Fibroblast of lung (primary cell): ENCODE measurements around the gene HECW1. TPM values are rescaled to one million over a fixed set of nuclear protein-coding genes. Genes with fewer than 3 reads are reported as not detected.

Experiments
- DNase-seq, 2 donors: peaks; one replicate each; pipeline versions ENCODE4 v3.0.0 to v3.0.0-alpha.2; 2010; ENCODE audit warnings: low read depth in 2 of 2
- H2AFZ ChIP-seq: 2 replicates; pipeline ENCODE4 v1.5.1; 2012; ENCODE audit warnings: low read length, control low read depth, inconsistent platforms
- H3K27ac ChIP-seq: 2 replicates; pipeline ENCODE4 v1.5.1; 2011; ENCODE audit warnings: low read length, control low read depth; ENCODE audit not compliant: insufficient read depth
- H3K27me3 ChIP-seq: 2 replicates; pipeline ENCODE4 v1.5.1; 2011; ENCODE audit warnings: mild to moderate bottlenecking, low read length; ENCODE audit not compliant: control insufficient read depth, insufficient read depth
- H3K36me3 ChIP-seq: 2 replicates; pipeline ENCODE4 v1.5.1; 2011; ENCODE audit warnings: low read length; ENCODE audit not compliant: control insufficient read depth, insufficient read depth
- H3K4me1 ChIP-seq: 2 replicates; pipeline ENCODE4 v1.5.1; 2011; ENCODE audit warnings: low read length; ENCODE audit not compliant: control insufficient read depth, insufficient read depth; ENCODE audit errors: extremely low read depth
- H3K4me2 ChIP-seq: 2 replicates; pipeline ENCODE4 v1.5.1; 2011; ENCODE audit warnings: low read length, control low read depth; ENCODE audit not compliant: insufficient read depth; ENCODE audit errors: extremely low read depth
- H3K4me3 ChIP-seq, 4 experiments: fragments of 200-600 bp in 1 of 4; sonication (generic) in 1 of 4; replicated peaks in 1 of 4; 2 replicates each; pipeline ENCODE4 v1.5.1; 2011 to 2016; ENCODE audit warnings: low read length in 4 of 4, low read depth in 3 of 4, mild to moderate bottlenecking in 3 of 4, control low read depth in 2 of 4, inconsistent platforms in 1 of 4, mixed read lengths in 1 of 4; ENCODE audit not compliant: insufficient read depth in 1 of 4; ENCODE audit errors: control extremely low read depth in 1 of 4
- H3K79me2 ChIP-seq: 2 replicates; pipeline ENCODE4 v1.5.1; 2012; ENCODE audit warnings: mild to moderate bottlenecking, low read length, inconsistent platforms; ENCODE audit not compliant: control insufficient read depth, insufficient read depth
- H3K9ac ChIP-seq: 2 replicates; pipeline ENCODE4 v1.5.1; 2011; ENCODE audit warnings: mild to moderate bottlenecking, low read length, control low read depth; ENCODE audit not compliant: insufficient read depth
- H3K9me3 ChIP-seq: 2 replicates; pipeline ENCODE4 v1.5.1; 2012; ENCODE audit warnings: low read depth, low read length; ENCODE audit not compliant: control insufficient read depth, insufficient read depth
- H4K20me1 ChIP-seq: 2 replicates; pipeline ENCODE4 v1.5.1; 2011; ENCODE audit warnings: low read length; ENCODE audit not compliant: control insufficient read depth, insufficient read depth; ENCODE audit errors: extremely low read depth
- CTCF ChIP-seq, 2 donors: IDR thresholded peaks in 1 of 2; conservative IDR thresholded peaks in 1 of 2; 1 replicate in 1 of 2; 2 replicates in 1 of 2; pipeline ENCODE4 v1.5.1; 2011 to 2012; ENCODE audit warnings: low read length in 2 of 2, control low read depth in 1 of 2, inconsistent platforms in 1 of 2, low read depth in 1 of 2, mild to moderate bottlenecking in 1 of 2
- EZH2 ChIP-seq: IDR thresholded peaks from 2 replicates; pipeline ENCODE4 v1.5.1; 2012; ENCODE audit warnings: low read length, control low read depth, mild to moderate bottlenecking; ENCODE audit errors: missing control alignments
- polyA plus RNA-seq, 2 donors: library from polyadenylated mRNA; depleted of rRNA in 1 of 2; stranded (reverse) in 1 of 2; unstranded in 1 of 2; fragments of >200 nt; gene quantifications; 2 replicates each; pipeline ENCODE4 v1.2.1, GENCODE V29; 2011 to 2012; ENCODE audit warnings: missing spikeins in 1 of 2
- total RNA-seq: library from RNA; depleted of rRNA; stranded (reverse); fragments of >200 nt; gene quantifications from 2 replicates; pipeline ENCODE4 v1.2.1, GENCODE V29; 2014

The HECW1 gene
- total and polyA plus RNA-seq, 2 donors (not counting 1 experiment from before 2014, with no cell fraction given), result 1.1 to 6.1 TPM

DNA sequence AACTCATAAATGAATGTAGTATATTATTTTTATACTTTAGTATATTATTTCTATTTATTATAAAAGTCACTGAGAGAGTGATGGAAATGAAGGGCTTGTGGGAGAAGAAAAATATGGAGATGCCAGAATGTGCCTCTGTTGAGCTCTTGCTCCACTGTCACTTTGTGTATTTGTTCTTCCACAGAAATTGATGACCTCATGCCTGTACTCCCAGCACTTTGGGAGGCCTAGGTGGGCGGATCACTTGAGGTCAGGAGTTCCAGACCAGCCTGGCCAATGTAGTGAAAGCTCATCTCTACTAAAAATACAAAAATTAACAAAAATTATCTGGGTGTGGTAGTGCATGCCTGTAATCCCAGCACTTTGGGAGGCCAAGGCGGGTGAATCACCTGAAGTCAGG is 394.0 kb downstream of the HECW1 start:
- Histone ChIP-seq H3K27me3 (peaks cover 3% of the 10 kb centered on the region), H3K36me3 (no peaks in the 10 kb centered on the region)

GRCh38 chr7:43508461-43508860 is 396.0 kb downstream of the HECW1 start:
- no peak for TF ChIP-seq CTCF (conservative IDR thresholded peaks at IDR 0.05 in 1 of 2, IDR thresholded peaks at IDR 0.05 in 1 of 2; ENCODE audit: low read depth in 1 of 2, low read length in 2 of 2)
- no peak for TF ChIP-seq EZH2
- Histone ChIP-seq H3K9ac (no peak overlapping the region), H3K79me2 (no peaks in the 10 kb centered on the region), H3K9me3 (no peaks in the 10 kb centered on the region), H2AFZ (no peak overlapping the region), H3K4me3 (no peak overlapping the region), H3K27me3 (peaks cover 3% of the 10 kb centered on the region), H3K27ac (no peak overlapping the region), H3K4me2 (no peak overlapping the region), H3K36me3 (no peaks in the 10 kb centered on the region), H4K20me1 (no peaks in the 10 kb centered on the region), H3K4me1 (peaks cover 2% of the 10 kb centered on the region)
- no peak for DNase-seq

More for the DNA sequence above, 394.0 kb downstream of the HECW1 start:
- H3K27ac ChIP-seq, result no peak overlapping the region
- H3K9me3 ChIP-seq, result no peaks in the 10 kb centered on the region
- no peak for DNase-seq
- H2AFZ ChIP-seq, result no peak overlapping the region
- no peak overlapping the region for H3K9ac ChIP-seq
- H3K4me1 ChIP-seq, result peaks cover 4% of the 10 kb centered on the region
- no peaks in the 10 kb centered on the region for H4K20me1 ChIP-seq
- TF ChIP-seq CTCF (conservative IDR thresholded peaks at IDR 0.05 in 1 of 2, IDR thresholded peaks at IDR 0.05 in 1 of 2; ENCODE audit: low read depth in 1 of 2, low read length in 2 of 2), result no peak
- TF ChIP-seq EZH2, result no peak
- no peak overlapping the region for H3K4me3 ChIP-seq
- no peak overlapping the region for H3K4me2 ChIP-seq
- no peaks in the 10 kb centered on the region for H3K79me2 ChIP-seq

DNA sequence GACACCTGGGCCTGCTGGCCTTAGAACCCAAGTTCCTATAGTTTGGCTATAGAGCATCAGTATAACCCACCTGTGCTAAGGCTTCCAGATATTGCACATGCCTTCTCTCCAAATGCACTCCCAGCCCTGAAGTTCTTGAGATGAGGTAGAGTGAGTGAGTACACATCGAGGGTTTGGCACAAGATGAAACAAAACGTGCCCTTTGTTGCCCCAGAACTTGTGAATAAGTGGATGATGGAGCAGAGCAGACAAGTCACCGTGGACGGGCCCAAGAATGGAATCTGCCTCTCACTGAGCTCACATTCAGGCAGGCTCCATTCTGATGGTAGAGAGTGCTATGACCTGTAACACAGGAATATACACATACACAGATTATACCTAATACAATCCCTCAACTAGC is 397.5 kb downstream of the HECW1 start:
- no peaks in the 10 kb centered on the region for H4K20me1 ChIP-seq
- H2AFZ ChIP-seq, result no peak overlapping the region
- H3K79me2 ChIP-seq, result no peaks in the 10 kb centered on the region
- no peaks in the 10 kb centered on the region for H3K36me3 ChIP-seq
- no peak overlapping the region for H3K4me3 ChIP-seq
- no peaks in the 10 kb centered on the region for H3K9me3 ChIP-seq
- H3K4me1 ChIP-seq, result peaks cover 2% of the 10 kb centered on the region
- TF ChIP-seq CTCF (conservative IDR thresholded peaks at IDR 0.05 in 1 of 2, IDR thresholded peaks at IDR 0.05 in 1 of 2; ENCODE audit: low read depth in 1 of 2, low read length in 2 of 2), result no peak
- TF ChIP-seq EZH2, result no peak
- no peak overlapping the region for H3K27ac ChIP-seq
- DNase-seq, result no peak
- H3K27me3 ChIP-seq, result peaks cover 3% of the 10 kb centered on the region
- H3K9ac ChIP-seq, result no peak overlapping the region
- H3K4me2 ChIP-seq, result no peak overlapping the region
